Endothelial cell (in vitro differentiated cells): ENCODE results near the gene SGPP2. TPM values are rescaled to one million over a fixed set of nuclear protein-coding genes. Genes with fewer than 3 reads are reported as not detected.

Experiments used
- DNase-seq: peaks from one replicate; pipeline ENCODE4 v3.0.0; 2021; ENCODE audit warnings: low spot score
- H3K27ac Mint-ChIP-seq: one replicate; pipeline ENCODE4 v1.8.0; 2021; ENCODE audit warnings: mixed read lengths, inconsistent platforms; ENCODE audit not compliant: unreplicated experiment
- H3K27me3 Mint-ChIP-seq: one replicate; pipeline ENCODE4 v1.8.0; 2021; ENCODE audit warnings: mild to moderate bottlenecking, moderate library complexity, mixed read lengths, inconsistent platforms; ENCODE audit not compliant: unreplicated experiment
- H3K36me3 Mint-ChIP-seq: one replicate; pipeline ENCODE4 v1.8.0; 2021; ENCODE audit warnings: mild to moderate bottlenecking, low read depth, mixed read lengths, inconsistent platforms; ENCODE audit not compliant: unreplicated experiment
- H3K4me1 Mint-ChIP-seq: one replicate; pipeline ENCODE4 v1.8.0; 2021; ENCODE audit warnings: mild to moderate bottlenecking, mixed read lengths, inconsistent platforms; ENCODE audit not compliant: unreplicated experiment
- H3K4me3 Mint-ChIP-seq: one replicate; pipeline ENCODE4 v1.8.0; 2021; ENCODE audit warnings: mild to moderate bottlenecking, mixed read lengths, inconsistent platforms; ENCODE audit not compliant: unreplicated experiment
- H3K9me3 Mint-ChIP-seq: one replicate; pipeline ENCODE4 v1.8.0; 2021; ENCODE audit warnings: mixed read lengths, inconsistent platforms; ENCODE audit not compliant: unreplicated experiment
- CTCF ChIP-seq: fragments of 200-600 bp; sonication (generic); IDR thresholded peaks from one replicate; pipeline ENCODE4 v1.5.0; 2021; ENCODE audit warnings: antibody characterized with exemption; ENCODE audit not compliant: unreplicated experiment
- total RNA-seq: library from RNA; stranded (reverse); fragmentation: NEBNext Ultra II Directional; extraction: Animal tissue kit (Norgen Biotek cat#: 25700); gene quantifications from one replicate; pipeline ENCODE4 v1.2.1, GENCODE V29; 2021; ENCODE audit not compliant: unreplicated experiment

Gene SGPP2
- total RNA-seq, 1 donor from 2014 or later: not detected

- H3K36me3 Mint-ChIP-seq: no peaks in the 10 kb centered on the region
- no peaks in the 10 kb centered on the region for H3K4me1 Mint-ChIP-seq
- no peak for TF ChIP-seq CTCF
- no peak for DNase-seq
- H3K27ac Mint-ChIP-seq: no peak overlapping the region
- H3K27me3 Mint-ChIP-seq: no peaks in the 10 kb centered on the region
- no peaks in the 10 kb centered on the region for H3K9me3 Mint-ChIP-seq
- H3K4me3 Mint-ChIP-seq: no peak overlapping the region
Measured at GRCh38 chr2:222499226-222499625, 74.9 kb downstream of the SGPP2 start.

- no peaks in the 10 kb centered on the region for H3K27me3 Mint-ChIP-seq
- no peak for TF ChIP-seq CTCF
Measured at GRCh38 chr2:222504191-222504590, 79.8 kb downstream of the SGPP2 start.

GRCh38 chr2:222504719-222505118 is 80.4 kb downstream of the SGPP2 start:
- no peaks in the 10 kb centered on the region for H3K36me3 Mint-ChIP-seq
- H3K27ac Mint-ChIP-seq: no peak overlapping the region
- no peak for TF ChIP-seq CTCF
- H3K4me3 Mint-ChIP-seq: no peak overlapping the region
- H3K4me1 Mint-ChIP-seq: no peaks in the 10 kb centered on the region
- H3K9me3 Mint-ChIP-seq: no peaks in the 10 kb centered on the region
- DNase-seq: no peak
- H3K27me3 Mint-ChIP-seq: no peaks in the 10 kb centered on the region

More at GRCh38 chr2:222504191-222504590, 79.8 kb downstream of the SGPP2 start:
- no peak for DNase-seq
- Mint-ChIP-seq H3K9me3 (no peaks in the 10 kb centered on the region), H3K36me3 (no peaks in the 10 kb centered on the region), H3K4me3 (no peak overlapping the region), H3K4me1 (no peaks in the 10 kb centered on the region), H3K27ac (no peak overlapping the region)

GRCh38 chr2:222506230-222506935 is 82.0 kb downstream of the SGPP2 start:
- Mint-ChIP-seq H3K27ac (no peak overlapping the region), H3K36me3 (no peaks in the 10 kb centered on the region), H3K4me1 (no peaks in the 10 kb centered on the region), H3K27me3 (no peaks in the 10 kb centered on the region), H3K4me3 (no peak overlapping the region), H3K9me3 (no peaks in the 10 kb centered on the region)
- TF ChIP-seq CTCF: no peak
- no peak for DNase-seq

GRCh38 chr2:222514901-222515300 is 90.6 kb downstream of the SGPP2 start:
- Mint-ChIP-seq H3K36me3 (no peaks in the 10 kb centered on the region), H3K4me3 (no peak overlapping the region), H3K27me3 (no peaks in the 10 kb centered on the region), H3K27ac (no peak overlapping the region), H3K9me3 (no peaks in the 10 kb centered on the region), H3K4me1 (no peaks in the 10 kb centered on the region)
- TF ChIP-seq CTCF: no peak
- DNase-seq: no peak
